Endodermal cell (in vitro differentiated cells): Measurements from ENCODE around the gene TLE2. TPM values are rescaled to one million over a fixed set of nuclear protein-coding genes. Genes with fewer than 3 reads are reported as not detected.

Experiments used
- DNase-seq: peaks from one replicate; pipeline ENCODE4 v3.0.0-alpha.2; 2017
- H3K27ac ChIP-seq: 2 replicates; pipeline ENCODE4 v1.5.1; 2013; ENCODE audit warnings: mild to moderate bottlenecking, low read depth, low read length, moderate library complexity
- H3K27me3 ChIP-seq: 2 replicates; pipeline ENCODE4 v1.6.1; 2013; ENCODE audit warnings: mild to moderate bottlenecking, low read length, moderate library complexity; ENCODE audit not compliant: insufficient read depth, control insufficient read depth, poor library complexity, severe bottlenecking
- H3K36me3 ChIP-seq: 2 replicates; pipeline ENCODE4 v1.7.0; 2013; ENCODE audit warnings: mild to moderate bottlenecking, low read length, moderate library complexity; ENCODE audit not compliant: control insufficient read depth, insufficient read depth
- H3K4me1 ChIP-seq: one replicate; pipeline ENCODE4 v1.7.0; 2013; ENCODE audit warnings: low read length; ENCODE audit not compliant: control insufficient read depth, insufficient read depth
- H3K4me3 ChIP-seq: 2 replicates; pipeline ENCODE4 v1.5.1; 2013; ENCODE audit warnings: mild to moderate bottlenecking, low read length, moderate library complexity
- H3K9ac ChIP-seq: 2 replicates; pipeline ENCODE4 v1.6.1; 2013; ENCODE audit warnings: mild to moderate bottlenecking, low read length, moderate library complexity; ENCODE audit not compliant: poor library complexity, severe bottlenecking; ENCODE audit errors: extremely low read depth
- H3K9me3 ChIP-seq: 2 replicates; pipeline ENCODE4 v1.6.1; 2013; ENCODE audit warnings: mild to moderate bottlenecking, low read length, moderate library complexity; ENCODE audit not compliant: control insufficient read depth
- H3K27ac Mint-ChIP-seq: 2 replicates; pipeline ENCODE4 v1.8.0; 2020; ENCODE audit warnings: mixed read lengths
- H3K27me3 Mint-ChIP-seq: 2 replicates; pipeline ENCODE4 v1.8.0; 2021; ENCODE audit warnings: mild to moderate bottlenecking, mixed read lengths; ENCODE audit not compliant: insufficient read depth
- H3K36me3 Mint-ChIP-seq: 2 replicates; pipeline ENCODE4 v1.8.0; 2020; ENCODE audit warnings: low read depth, mixed read lengths
- H3K4me1 Mint-ChIP-seq: 2 replicates; pipeline ENCODE4 v1.8.0; 2020; ENCODE audit warnings: mixed read lengths
- H3K4me3 Mint-ChIP-seq: 2 replicates; pipeline ENCODE4 v1.8.0; 2020; ENCODE audit warnings: mild to moderate bottlenecking, moderate library complexity, mixed read lengths
- H3K9me3 Mint-ChIP-seq: 2 replicates; pipeline ENCODE4 v1.8.0; 2020; ENCODE audit warnings: mild to moderate bottlenecking, mixed read lengths
- WGBS, 2 experiments: methylation state at CpG; one replicate each; pipeline versions ENCODE4 v1.1.5 to v1.1.7; 2013; ENCODE audit warnings: missing lambda C conversion rate in 2 of 2, mixed read lengths in 1 of 2; ENCODE audit not compliant: insufficient coverage in 1 of 2, insufficient read length in 1 of 2; 5-methylcytosine and 5-hydroxymethylcytosine counted together
- total RNA-seq, 2 donors: library from RNA; stranded (reverse); fragmentation: NEBNext Ultra II Directional in 1 of 2; extraction: Animal tissue kit (Norgen Biotek cat#: 25700) in 1 of 2; gene quantifications; 2 replicates in 1 of 2; 3 replicates in 1 of 2; pipeline ENCODE4 v1.2.1, GENCODE V29; 2021
- TF ChIP-seq, protein P1 (sequence below): fragments of 200-600 bp; sonication (generic); conservative IDR thresholded peaks from 2 replicates; pipeline ENCODE4 v1.5.0; 2021; ENCODE audit warnings: antibody characterized with exemption, mild to moderate bottlenecking

The TLE2 gene
- total RNA-seq, 2 donors from 2014 or later = 75.0 to 80.3 TPM

- Mint-ChIP-seq H3K36me3 (peaks cover 21% of the 10 kb centered on the region), H3K27ac (no peak overlapping the region), H3K4me1 (peaks cover 3% of the 10 kb centered on the region), H3K9me3 (no peaks in the 10 kb centered on the region), H3K4me3 (no peak overlapping the region), H3K27me3 (peaks cover 3% of the 10 kb centered on the region)
- H3K27me3 ChIP-seq = no peaks in the 10 kb centered on the region
- H3K4me3 ChIP-seq = no peak overlapping the region
- no peak overlapping the region for H3K9ac ChIP-seq
- TF ChIP-seq, protein P1, sequence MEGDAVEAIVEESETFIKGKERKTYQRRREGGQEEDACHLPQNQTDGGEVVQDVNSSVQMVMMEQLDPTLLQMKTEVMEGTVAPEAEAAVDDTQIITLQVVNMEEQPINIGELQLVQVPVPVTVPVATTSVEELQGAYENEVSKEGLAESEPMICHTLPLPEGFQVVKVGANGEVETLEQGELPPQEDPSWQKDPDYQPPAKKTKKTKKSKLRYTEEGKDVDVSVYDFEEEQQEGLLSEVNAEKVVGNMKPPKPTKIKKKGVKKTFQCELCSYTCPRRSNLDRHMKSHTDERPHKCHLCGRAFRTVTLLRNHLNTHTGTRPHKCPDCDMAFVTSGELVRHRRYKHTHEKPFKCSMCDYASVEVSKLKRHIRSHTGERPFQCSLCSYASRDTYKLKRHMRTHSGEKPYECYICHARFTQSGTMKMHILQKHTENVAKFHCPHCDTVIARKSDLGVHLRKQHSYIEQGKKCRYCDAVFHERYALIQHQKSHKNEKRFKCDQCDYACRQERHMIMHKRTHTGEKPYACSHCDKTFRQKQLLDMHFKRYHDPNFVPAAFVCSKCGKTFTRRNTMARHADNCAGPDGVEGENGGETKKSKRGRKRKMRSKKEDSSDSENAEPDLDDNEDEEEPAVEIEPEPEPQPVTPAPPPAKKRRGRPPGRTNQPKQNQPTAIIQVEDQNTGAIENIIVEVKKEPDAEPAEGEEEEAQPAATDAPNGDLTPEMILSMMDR = no peak
- H3K9me3 ChIP-seq = no peaks in the 10 kb centered on the region
- 92 to 100% methylated on average over 1 to 28 of the region's 28 CpGs for WGBS, 2 experiments
- H3K27ac ChIP-seq = no peak overlapping the region
- DNase-seq = no peak
- no peaks in the 10 kb centered on the region for H3K4me1 ChIP-seq
- H3K36me3 ChIP-seq = peaks cover 14% of the 10 kb centered on the region
These were observed 9.7 kb downstream of the TLE2 start for GRCh38 chr19:3019211-3019854.

DNA sequence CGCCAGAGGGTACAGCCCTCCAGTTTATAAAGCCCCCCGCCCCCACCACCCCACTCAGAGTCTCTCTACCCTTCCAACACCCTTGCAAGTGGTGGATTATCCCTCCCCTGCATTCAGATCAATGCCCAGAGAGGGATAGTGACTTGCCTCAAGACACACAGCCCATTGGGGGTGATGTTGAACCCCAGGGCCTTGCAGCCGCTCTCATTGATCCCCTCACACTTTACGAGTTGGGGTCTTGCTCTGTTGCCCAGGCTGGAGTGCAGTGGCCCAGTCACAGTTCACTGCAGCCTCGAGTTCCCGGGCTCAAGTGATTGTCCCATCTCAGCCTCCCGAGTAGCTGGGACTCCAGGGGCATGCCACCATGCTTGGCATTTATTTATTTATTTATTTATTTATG, 11.2 kb downstream of the TLE2 start:
- Mint-ChIP-seq H3K36me3 (peaks cover 31% of the 10 kb centered on the region), H3K4me3 (no peak overlapping the region), H3K27ac (no peak overlapping the region), H3K4me1 (no peaks in the 10 kb centered on the region), H3K9me3 (no peaks in the 10 kb centered on the region), H3K27me3 (no peaks in the 10 kb centered on the region)
- Histone ChIP-seq H3K9me3 (no peaks in the 10 kb centered on the region), H3K9ac (no peak overlapping the region), H3K36me3 (peaks cover 28% of the 10 kb centered on the region), H3K4me3 (no peak overlapping the region), H3K27me3 (no peaks in the 10 kb centered on the region), H3K4me1 (no peaks in the 10 kb centered on the region), H3K27ac (no peak overlapping the region)
- TF ChIP-seq, protein P1 = no peak
- no peak for DNase-seq
- 90 to 96% methylated on average over 4 to 6 of the region's 7 CpGs for WGBS, 2 experiments

GRCh38 chr19:3015126-3016057, 13.7 kb downstream of the TLE2 start:
- Histone ChIP-seq H3K9me3 (no peaks in the 10 kb centered on the region), H3K27ac (no peak overlapping the region), H3K4me3 (no peak overlapping the region), H3K27me3 (no peaks in the 10 kb centered on the region), H3K4me1 (no peaks in the 10 kb centered on the region), H3K9ac (no peak overlapping the region), H3K36me3 (peaks cover 40% of the 10 kb centered on the region)
- H3K36me3 Mint-ChIP-seq = peaks cover 51% of the 10 kb centered on the region
- H3K9me3 Mint-ChIP-seq = no peaks in the 10 kb centered on the region
- no peak overlapping the region for H3K27ac Mint-ChIP-seq
- no peak overlapping the region for H3K4me3 Mint-ChIP-seq
- no peaks in the 10 kb centered on the region for H3K4me1 Mint-ChIP-seq
- WGBS, 2 experiments = 87 to 93% methylated on average over 19 to 21 of the region's 22 CpGs
- no peaks in the 10 kb centered on the region for H3K27me3 Mint-ChIP-seq
- DNase-seq = no peak
- TF ChIP-seq, protein P1 = no peak
